Chondrocyte (in vitro differentiated cells): ENCODE measurements around the gene TECTB. TPM values are rescaled to one million over a fixed set of nuclear protein-coding genes. Genes with fewer than 3 reads are reported as not detected.

ENCODE experiments used
- DNase-seq: peaks from one replicate; pipeline ENCODE4 v3.0.0; 2021; ENCODE audit warnings: mixed read lengths, low spot score
- H3K27ac Mint-ChIP-seq: one replicate; pipeline ENCODE4 v1.8.0; 2021; ENCODE audit warnings: mild to moderate bottlenecking, moderate library complexity, mixed read lengths; ENCODE audit not compliant: unreplicated experiment
- H3K27me3 Mint-ChIP-seq: 2 replicates; pipeline ENCODE4 v1.8.0; 2021; ENCODE audit warnings: low read depth, mixed read lengths
- H3K36me3 Mint-ChIP-seq: 2 replicates; pipeline ENCODE4 v1.8.0; 2021; ENCODE audit warnings: low read depth, mixed read lengths
- H3K4me1 Mint-ChIP-seq: 2 replicates; pipeline ENCODE4 v1.8.0; 2021; ENCODE audit warnings: low read depth, mild to moderate bottlenecking, mixed read lengths
- H3K4me3 Mint-ChIP-seq: one replicate; pipeline ENCODE4 v1.8.0; 2021; ENCODE audit warnings: mild to moderate bottlenecking, moderate library complexity, mixed read lengths; ENCODE audit not compliant: unreplicated experiment
- H3K9me3 Mint-ChIP-seq: 2 replicates; pipeline ENCODE4 v1.8.0; 2021; ENCODE audit warnings: low read depth, mixed read lengths
- CTCF ChIP-seq: fragments of 200-600 bp; sonication (generic); IDR thresholded peaks from 2 replicates; pipeline ENCODE4 v1.5.0; 2021; ENCODE audit warnings: antibody characterized with exemption, mild to moderate bottlenecking, moderate library complexity
- total RNA-seq: library from RNA; stranded (reverse); gene quantifications from 3 replicates; pipeline ENCODE4 v1.2.1, GENCODE V29; 2021

The TECTB gene
- total RNA-seq, 1 donor from 2014 or later: not detected

GRCh38 chr10:112304267-112304859, 21.2 kb downstream of the TECTB start:
- no peak for DNase-seq
- TF ChIP-seq CTCF: no peak
- H3K4me3 Mint-ChIP-seq: no peak overlapping the region

GRCh38 chr10:112307358-112308124, 24.3 kb downstream of the TECTB start:
- peaks cover 27% of the 10 kb centered on the region for H3K27me3 Mint-ChIP-seq
- H3K4me1 Mint-ChIP-seq: no peaks in the 10 kb centered on the region
- no peak overlapping the region for H3K27ac Mint-ChIP-seq
- H3K4me3 Mint-ChIP-seq: no peak overlapping the region
- no peak for DNase-seq
- TF ChIP-seq CTCF: peak; percentile 81
- no peaks in the 10 kb centered on the region for H3K9me3 Mint-ChIP-seq
- H3K36me3 Mint-ChIP-seq: no peaks in the 10 kb centered on the region

More at GRCh38 chr10:112304267-112304859, 21.2 kb downstream of the TECTB start:
- Mint-ChIP-seq H3K36me3 (no peaks in the 10 kb centered on the region), H3K27me3 (peaks cover 31% of the 10 kb centered on the region), H3K27ac (no peak overlapping the region), H3K4me1 (no peaks in the 10 kb centered on the region), H3K9me3 (no peaks in the 10 kb centered on the region)

GRCh38 chr10:112308125-112308502, 24.9 kb downstream of the TECTB start:
- H3K4me3 Mint-ChIP-seq: no peak overlapping the region
- H3K27ac Mint-ChIP-seq: no peak overlapping the region
- no peaks in the 10 kb centered on the region for H3K4me1 Mint-ChIP-seq
- no peaks in the 10 kb centered on the region for H3K9me3 Mint-ChIP-seq
- peaks cover 29% of the 10 kb centered on the region for H3K27me3 Mint-ChIP-seq
- DNase-seq: no peak
- peak; percentile 44 for TF ChIP-seq CTCF
- no peaks in the 10 kb centered on the region for H3K36me3 Mint-ChIP-seq

- no peak for TF ChIP-seq CTCF
- no peak for DNase-seq
- Mint-ChIP-seq H3K36me3 (no peaks in the 10 kb centered on the region), H3K9me3 (no peaks in the 10 kb centered on the region), H3K27ac (no peak overlapping the region), H3K4me1 (no peaks in the 10 kb centered on the region), H3K27me3 (peaks cover 31% of the 10 kb centered on the region), H3K4me3 (no peak overlapping the region)
Measured at GRCh38 chr10:112311481-112311880, 28.3 kb downstream of the TECTB start.

- Mint-ChIP-seq H3K4me1 (no peaks in the 10 kb centered on the region), H3K27ac (no peak overlapping the region), H3K27me3 (peaks cover 34% of the 10 kb centered on the region), H3K36me3 (no peaks in the 10 kb centered on the region), H3K4me3 (no peak overlapping the region), H3K9me3 (no peaks in the 10 kb centered on the region)
- no peak for DNase-seq
- no peak for TF ChIP-seq CTCF
Measured at GRCh38 chr10:112313234-112313633, 30.0 kb downstream of the TECTB start.
